ENCODE results near the gene ADCY5. TPM values are rescaled to one million over a fixed set of nuclear protein-coding genes. Genes with fewer than 3 reads are reported as not detected.

The ADCY5 gene
- polyA plus RNA-seq, 4 donors, result 7.2 to 11.1 (median 9.9) TPM

DNA sequence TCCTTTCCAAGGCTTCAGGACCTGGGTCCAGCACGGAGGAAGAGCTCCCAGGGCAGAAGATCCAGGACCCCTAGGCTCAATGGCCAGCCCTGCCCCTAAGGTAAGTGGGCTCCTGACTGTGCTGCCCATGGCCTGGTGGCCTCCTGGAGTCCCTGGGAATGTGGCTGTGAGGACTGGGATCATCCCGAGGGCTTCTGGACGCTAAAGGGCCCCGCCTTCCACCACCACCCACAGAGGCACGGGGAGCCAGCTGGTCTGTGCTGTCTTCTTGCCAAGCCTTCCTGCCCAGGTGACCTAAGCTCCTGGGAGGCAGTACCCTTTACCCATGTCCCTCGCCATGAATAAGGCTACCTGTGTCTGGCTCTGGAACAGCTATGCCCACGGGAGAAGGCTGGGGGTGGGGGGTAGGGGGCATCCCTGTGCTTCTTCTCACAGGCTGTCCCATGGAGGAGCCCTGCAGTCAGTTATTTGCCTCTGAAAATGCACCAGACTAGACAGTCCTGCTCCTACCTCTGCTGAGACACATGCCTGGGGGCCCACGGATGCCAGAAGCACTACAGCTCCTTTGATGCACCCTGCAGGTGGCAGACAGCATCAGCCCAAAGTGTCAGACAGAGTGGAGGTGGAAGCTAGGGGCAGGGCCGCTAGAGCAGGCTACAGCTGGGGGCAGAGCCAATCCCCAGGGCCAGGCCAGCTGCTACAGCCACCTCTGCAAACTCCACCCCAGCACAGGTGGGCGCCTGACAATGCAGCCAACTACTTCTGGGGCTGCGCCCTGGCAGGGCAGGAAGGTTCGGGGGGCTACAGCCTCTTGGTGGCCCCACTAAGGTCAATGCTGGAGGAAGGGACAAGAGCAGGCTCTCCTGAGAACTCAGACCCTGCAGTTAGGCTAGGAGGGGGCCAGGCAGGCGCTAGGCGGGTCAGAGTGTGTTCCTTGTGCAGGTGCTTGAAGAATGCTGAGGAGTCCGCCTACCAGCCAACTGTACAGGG lies 156.3 kb downstream of the ADCY5 start:
- DNase-seq (ENCODE audit: low read depth in 4 of 4, low spot score in 3 of 4), result no peak

GRCh38 chr3:123291404-123291803 lies 157.5 kb downstream of the ADCY5 start:
- no peak for DNase-seq (ENCODE audit: low read depth in 4 of 4, low spot score in 3 of 4)

GRCh38 chr3:123290962-123291361 lies 157.9 kb downstream of the ADCY5 start:
- no peak for DNase-seq (ENCODE audit: low read depth in 4 of 4, low spot score in 3 of 4)

- DNase-seq (ENCODE audit: low read depth in 4 of 4, low spot score in 3 of 4), result no peak
Measured at GRCh38 chr3:123290107-123290930, 158.6 kb downstream of the ADCY5 start.

DNA sequence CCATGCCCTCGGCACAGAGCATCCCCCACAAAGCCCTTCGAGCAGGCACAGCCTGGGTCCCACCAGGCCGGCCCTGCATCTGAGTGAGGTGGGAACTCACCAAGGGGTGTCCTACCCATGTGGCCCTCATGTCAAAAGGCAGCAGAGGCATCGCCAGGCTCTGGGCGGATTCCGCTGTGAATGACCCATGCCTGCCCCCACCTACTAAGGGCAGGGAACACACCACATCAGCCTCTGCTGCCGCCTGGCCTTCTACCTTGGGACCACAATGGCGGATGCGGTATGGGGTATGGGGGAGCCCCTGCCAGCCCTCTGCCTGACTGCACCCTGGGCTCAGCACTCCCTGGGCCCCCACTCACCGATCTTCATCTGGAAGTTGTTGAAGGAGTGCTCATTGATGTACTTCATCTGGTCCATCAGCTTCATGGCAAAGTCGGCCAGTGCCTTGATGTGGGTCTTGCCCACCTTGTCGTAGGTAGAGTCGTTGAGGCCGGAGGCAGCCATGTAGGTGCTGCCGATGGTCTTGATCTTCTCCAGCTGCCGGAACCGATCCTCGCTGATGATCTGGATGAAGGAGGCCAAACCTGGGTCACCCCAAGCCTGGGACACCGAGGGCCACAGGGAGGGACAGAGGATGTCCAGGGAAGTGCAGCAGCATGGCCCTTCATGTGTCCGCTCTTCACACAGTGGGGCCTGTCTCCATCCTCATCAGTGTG lies 159.3 kb downstream of the ADCY5 start:
- no peak for DNase-seq (ENCODE audit: low read depth in 4 of 4, low spot score in 3 of 4)

- DNase-seq (ENCODE audit: low read depth in 4 of 4, low spot score in 3 of 4), result no peak
Measured at GRCh38 chr3:123287962-123288302, 161.0 kb downstream of the ADCY5 start.

GRCh38 chr3:123287051-123287961 lies 161.6 kb downstream of the ADCY5 start:
- no peak for DNase-seq (ENCODE audit: low read depth in 4 of 4, low spot score in 3 of 4)

DNA sequence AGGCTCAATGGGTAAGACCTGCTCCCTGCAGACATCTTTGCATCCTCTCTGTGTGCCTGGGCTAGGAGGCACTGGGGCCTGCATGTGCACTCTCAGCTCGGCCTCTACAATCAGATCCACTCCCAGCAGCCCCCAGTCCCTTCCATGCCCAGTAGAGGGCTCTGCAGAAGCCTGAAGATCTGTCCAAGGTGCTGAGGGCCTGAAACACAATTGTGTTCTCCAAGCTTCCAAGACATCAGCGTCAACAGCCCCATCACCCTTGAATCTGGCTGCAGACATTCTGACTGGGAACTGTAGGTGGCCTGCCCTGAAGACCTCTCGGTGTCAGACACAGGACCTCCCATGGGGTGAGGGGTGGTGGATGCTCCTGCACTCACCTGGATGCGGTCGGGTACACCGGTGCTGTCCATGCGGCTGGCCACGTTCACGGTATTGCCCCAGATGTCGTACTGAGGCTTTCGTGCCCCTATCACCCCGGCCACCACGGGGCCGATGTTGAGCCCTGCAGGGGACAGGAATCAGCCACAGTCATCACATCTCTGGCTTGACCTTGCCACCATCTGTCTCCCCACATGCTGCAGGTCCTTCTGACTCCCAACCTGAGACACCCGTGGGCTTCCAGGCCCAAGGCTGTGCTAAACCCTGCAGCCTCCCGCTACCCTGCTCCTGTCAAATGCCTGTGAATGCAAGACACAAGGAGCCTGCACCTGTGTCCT lies 162.4 kb downstream of the ADCY5 start:
- peak; percentile 16 to 46 (median 34) for DNase-seq (ENCODE audit: low read depth in 4 of 4, low spot score in 3 of 4)

GRCh38 chr3:123285931-123286307 lies 163.0 kb downstream of the ADCY5 start:
- DNase-seq (ENCODE audit: low read depth in 4 of 4, low spot score in 3 of 4), result no peak

DNA sequence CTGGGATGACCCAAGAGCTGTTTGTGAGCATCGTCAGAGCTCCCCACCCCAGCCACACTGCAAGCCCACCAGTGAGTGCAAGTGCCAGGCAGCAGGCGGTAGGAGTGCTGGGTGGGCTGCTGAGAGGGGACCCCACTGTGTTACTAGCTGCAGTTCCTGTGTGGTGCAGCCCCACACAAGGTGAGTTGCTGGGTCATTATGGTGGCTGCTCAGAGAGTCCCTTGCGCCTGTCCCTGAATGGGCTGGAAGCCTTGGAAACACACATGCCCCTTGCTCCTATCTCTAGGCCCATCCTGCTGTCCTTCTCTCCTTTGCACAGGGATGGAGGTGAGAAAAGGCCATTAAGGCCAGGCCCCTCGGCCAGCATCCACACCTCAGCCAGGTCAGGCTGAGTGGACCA lies 163.4 kb downstream of the ADCY5 start:
- no peak for DNase-seq (ENCODE audit: low read depth in 4 of 4, low spot score in 3 of 4)

GRCh38 chr3:123285066-123285465 lies 163.8 kb downstream of the ADCY5 start:
- DNase-seq (ENCODE audit: low read depth in 4 of 4, low spot score in 3 of 4), result no peak

DNA sequence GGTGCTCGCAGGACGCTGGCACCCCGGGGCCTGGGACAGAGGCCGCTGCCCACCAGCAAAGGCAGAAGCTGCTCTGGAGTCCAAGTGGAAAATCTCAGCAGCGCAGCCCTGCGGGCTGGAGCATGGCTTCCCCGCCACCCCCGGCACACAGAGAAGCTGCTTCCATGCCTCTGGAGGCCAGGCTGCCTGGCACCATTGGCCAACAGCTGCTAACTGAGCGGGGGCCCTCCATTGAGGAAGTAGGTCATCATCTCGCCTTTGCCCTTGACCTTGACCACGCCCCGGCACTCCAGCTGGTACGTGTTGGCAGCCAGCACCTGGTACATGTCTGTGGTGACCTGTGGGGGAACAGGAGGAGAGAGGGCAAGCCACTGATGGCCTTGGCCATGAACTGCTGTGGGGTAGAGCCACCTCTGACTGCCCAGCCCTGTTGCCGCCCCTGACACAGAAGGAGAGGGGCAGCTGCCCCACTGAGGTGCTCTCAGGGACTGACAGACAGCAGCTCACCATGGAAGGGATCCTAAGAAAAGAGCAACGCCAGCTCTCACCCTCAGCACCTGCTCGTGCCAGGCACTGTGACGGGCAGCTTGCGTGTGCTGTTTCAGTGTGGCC lies 164.4 kb downstream of the ADCY5 start:
- no peak for DNase-seq (ENCODE audit: low read depth in 4 of 4, low spot score in 3 of 4)

DNA sequence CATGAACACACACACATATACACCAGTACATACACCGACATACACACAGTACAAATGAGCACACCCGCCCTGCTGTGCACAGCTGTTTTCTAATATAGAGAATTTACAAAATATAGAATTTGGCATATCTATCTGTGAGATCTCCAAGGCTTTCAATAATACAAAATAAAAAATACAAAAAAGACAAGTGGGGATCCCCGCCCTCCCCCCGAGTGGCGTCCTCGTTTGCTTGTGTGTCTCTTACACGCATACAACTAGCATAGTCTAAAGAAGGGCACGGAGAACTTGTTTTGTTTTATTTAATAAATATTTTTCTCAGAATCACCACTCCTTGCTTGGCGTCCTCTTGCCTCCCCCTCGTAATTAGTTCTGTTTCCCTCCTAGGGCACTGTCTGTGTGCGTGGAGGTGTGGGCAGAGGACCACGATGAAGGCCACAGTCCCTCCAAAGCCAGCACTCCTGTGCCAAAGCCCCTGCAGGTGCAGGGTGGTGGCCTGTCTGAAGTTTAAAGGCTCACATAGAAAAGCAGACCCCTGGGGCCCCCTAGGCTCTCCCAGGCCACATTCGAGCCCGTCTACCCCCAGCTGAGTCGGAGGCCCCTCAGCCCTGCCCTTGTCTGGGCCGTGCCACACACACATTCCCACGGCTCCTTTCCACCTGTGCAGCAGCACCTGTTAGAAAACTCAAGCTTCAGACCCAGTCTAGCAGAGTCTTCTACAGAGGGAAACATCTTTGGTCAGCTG lies 165.1 kb downstream of the ADCY5 start:
- no peak for DNase-seq (ENCODE audit: low read depth in 4 of 4, low spot score in 3 of 4)

DNA sequence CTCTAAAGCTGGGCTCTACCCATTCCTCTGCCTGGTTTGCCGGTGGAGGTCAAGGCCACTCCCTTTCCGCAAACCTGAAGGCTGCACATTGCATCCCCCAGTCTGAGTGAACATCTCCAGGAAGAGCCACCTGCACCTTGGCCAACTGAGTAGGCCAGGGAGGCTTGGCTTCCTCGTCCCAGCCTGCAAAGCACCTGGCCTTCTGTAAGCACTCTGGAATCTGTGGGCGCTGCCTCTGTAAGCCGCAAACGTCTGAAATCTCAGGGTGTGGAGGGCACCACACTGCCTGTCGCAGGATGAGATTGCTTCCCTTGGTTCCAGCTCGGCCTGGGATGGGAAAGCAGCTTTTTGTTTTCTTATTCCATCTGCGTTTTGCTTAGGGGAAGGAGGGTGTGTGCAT lies 165.8 kb downstream of the ADCY5 start:
- no peak for DNase-seq (ENCODE audit: low read depth in 4 of 4, low spot score in 3 of 4)

DNA sequence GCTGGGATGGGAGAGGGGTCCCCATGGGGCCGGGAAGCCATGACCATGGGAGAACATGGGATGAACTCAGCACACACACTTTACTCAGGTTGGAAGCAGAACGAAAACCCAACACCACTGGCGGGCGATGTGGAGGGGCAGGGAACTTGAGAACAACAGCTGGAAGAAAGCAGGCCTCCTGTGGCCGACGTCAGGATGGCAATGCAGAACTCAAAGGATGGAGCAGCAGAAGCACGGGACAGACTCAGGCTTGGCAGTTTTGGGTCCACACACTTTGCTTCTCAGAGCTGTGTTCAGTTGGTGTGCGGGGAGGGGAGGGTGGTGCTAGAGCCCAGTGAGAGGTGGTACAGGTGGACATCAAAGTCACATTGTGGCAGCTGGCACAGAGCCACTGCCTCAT lies 166.4 kb downstream of the ADCY5 start:
- DNase-seq (ENCODE audit: low read depth in 4 of 4, low spot score in 3 of 4), result no peak

DNA sequence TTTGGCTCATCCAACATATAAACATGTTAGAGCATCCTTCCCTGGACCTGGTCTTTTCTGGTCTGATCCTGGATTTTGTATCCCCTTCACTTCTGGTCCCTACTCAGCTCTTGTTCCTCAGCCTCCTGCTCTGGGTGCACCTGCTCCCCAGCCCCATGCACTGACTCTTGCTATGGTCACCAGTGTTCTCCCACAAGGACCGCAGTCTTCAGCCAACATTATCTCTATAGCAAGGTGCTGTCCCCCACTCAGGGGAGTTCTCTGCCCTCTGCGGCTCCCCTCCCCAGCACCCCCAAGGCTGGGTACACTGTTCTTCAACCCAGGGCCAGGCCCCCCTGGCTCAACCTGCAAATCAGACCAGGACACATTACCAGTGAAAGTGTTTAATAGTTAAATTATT lies 167.0 kb downstream of the ADCY5 start:
- DNase-seq (ENCODE audit: low read depth in 4 of 4, low spot score in 3 of 4), result no peak

GRCh38 chr3:123281406-123281805 lies 167.5 kb downstream of the ADCY5 start:
- DNase-seq (ENCODE audit: low read depth in 4 of 4, low spot score in 3 of 4), result no peak

GRCh38 chr3:123279121-123279520 lies 169.8 kb downstream of the ADCY5 start:
- no peak for DNase-seq (ENCODE audit: low read depth in 4 of 4, low spot score in 3 of 4)

All from left renal pelvis (tissue), 4 donors.